Adrenal gland (tissue), 5 donors: ENCODE data around the gene ENTR1.

Source experiments
- POLR2A ChIP-seq, 2 donors: fragments of 450-650 bp; IDR thresholded peaks; one replicate each; pipeline ENCODE4 v1.6.1; 2017; ENCODE audit warnings: antibody characterized with exemption in 2 of 2, mild to moderate bottlenecking in 2 of 2, moderate library complexity in 1 of 2
- TF ChIP-seq, protein P1 (sequence below), 6 experiments: fragments of 450-650 bp in 4 of 6; fragments of 200-600 bp in 2 of 6; sonication (generic) in 1 of 6; IDR thresholded peaks; 1 replicate in 5 of 6; 2 replicates in 1 of 6; pipeline versions ENCODE4 v1.5.1 to v1.8.0; 2016 to 2021; ENCODE audit warnings: antibody characterized with exemption in 6 of 6, mild to moderate bottlenecking in 2 of 6, moderate library complexity in 1 of 6
- donor health status: DM: no; HTN: no; CAD: no.

DNA sequence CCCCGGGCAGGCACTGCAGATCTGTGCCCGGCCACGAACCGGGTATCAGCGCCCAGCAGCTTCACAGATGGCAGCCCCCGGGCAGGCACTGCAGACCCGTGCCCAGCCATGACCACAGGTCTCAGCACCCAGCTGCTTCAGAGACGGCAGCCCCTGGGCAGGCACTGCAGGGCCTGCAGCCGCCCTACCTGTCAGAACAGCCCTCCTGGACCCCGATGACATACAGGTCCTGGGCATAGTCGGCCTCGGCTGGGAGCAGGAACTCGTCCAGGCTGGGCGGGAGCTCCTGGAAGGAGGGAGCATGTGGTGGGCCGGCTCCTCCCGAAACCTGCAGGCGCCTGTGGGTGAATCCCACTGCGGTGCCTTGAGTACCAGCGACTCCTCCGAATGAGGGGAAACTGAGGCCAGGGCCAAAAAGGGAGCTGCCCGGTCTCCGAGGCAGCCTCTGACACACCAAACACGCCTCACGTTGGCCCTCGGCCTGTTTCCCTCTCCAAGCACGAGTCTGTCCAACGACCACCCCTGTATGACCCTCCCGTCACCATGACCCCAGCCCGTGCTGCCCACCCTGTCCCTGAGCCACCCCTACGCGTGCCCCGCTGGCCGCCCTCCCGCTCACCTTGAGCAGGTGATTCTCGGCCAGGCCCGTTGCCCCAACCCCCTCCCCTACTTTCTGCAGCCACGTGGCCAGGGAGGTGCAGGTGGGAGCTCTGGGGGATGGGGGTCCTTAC, 23.6 kb upstream of the ENTR1 start:
- TF ChIP-seq, protein P1, sequence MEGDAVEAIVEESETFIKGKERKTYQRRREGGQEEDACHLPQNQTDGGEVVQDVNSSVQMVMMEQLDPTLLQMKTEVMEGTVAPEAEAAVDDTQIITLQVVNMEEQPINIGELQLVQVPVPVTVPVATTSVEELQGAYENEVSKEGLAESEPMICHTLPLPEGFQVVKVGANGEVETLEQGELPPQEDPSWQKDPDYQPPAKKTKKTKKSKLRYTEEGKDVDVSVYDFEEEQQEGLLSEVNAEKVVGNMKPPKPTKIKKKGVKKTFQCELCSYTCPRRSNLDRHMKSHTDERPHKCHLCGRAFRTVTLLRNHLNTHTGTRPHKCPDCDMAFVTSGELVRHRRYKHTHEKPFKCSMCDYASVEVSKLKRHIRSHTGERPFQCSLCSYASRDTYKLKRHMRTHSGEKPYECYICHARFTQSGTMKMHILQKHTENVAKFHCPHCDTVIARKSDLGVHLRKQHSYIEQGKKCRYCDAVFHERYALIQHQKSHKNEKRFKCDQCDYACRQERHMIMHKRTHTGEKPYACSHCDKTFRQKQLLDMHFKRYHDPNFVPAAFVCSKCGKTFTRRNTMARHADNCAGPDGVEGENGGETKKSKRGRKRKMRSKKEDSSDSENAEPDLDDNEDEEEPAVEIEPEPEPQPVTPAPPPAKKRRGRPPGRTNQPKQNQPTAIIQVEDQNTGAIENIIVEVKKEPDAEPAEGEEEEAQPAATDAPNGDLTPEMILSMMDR (IDR thresholded peaks at IDR 0.05), result no peak
- TF ChIP-seq POLR2A (IDR thresholded peaks at IDR 0.05), result no peak
